GM21526 (cell line): Measurements from ENCODE around the gene ADCY10.
"Not testable (repeated sequence)": the region's sequence is repeated elsewhere in the genome, so short reads cannot be mapped to it uniquely, and the experiment has no call there.

Experiments
- ATAC-seq: cut with Tn5 transposase; IDR thresholded peaks from one replicate; pipeline ENCODE4 v1.9.1; 2021; ENCODE audit warnings: moderate library complexity; ENCODE audit not compliant: unreplicated experiment, low FRiP score

Gene ADCY10

GRCh38 chr1:167913895-167914496, at the start of gene ADCY10:
TSS of gene ADCY10 (minus strand) at chr1:167914134. CDS start at chr1:167905140, 8,994 bp downstream.
- no peak for ATAC-seq

GRCh38 chr1:167957710-167958109, 43.8 kb upstream of the ADCY10 start:
- no peak for ATAC-seq

- no peak for ATAC-seq
Measured at GRCh38 chr1:167955915-167956314, 42.0 kb upstream of the ADCY10 start.

- ATAC-seq: no peak
Measured at GRCh38 chr1:167950569-167950968, 36.6 kb upstream of the ADCY10 start.

- ATAC-seq: no peak
Measured at GRCh38 chr1:167949785-167950184, 35.9 kb upstream of the ADCY10 start.

GRCh38 chr1:167947733-167948132, 33.8 kb upstream of the ADCY10 start:
- no peak for ATAC-seq

GRCh38 chr1:167943541-167943940, 29.6 kb upstream of the ADCY10 start:
- no peak for ATAC-seq

GRCh38 chr1:167940264-167940663, 26.3 kb upstream of the ADCY10 start:
- no peak for ATAC-seq

GRCh38 chr1:167938080-167938636, 24.2 kb upstream of the ADCY10 start:
- ATAC-seq: no peak

- ATAC-seq: no peak
Measured at GRCh38 chr1:167937709-167938010, 23.7 kb upstream of the ADCY10 start.

GRCh38 chr1:167936930-167937708, 23.2 kb upstream of the ADCY10 start, which contains the start of gene MPC2:
TSS of gene MPC2 (minus strand) at chr1:167937072. CDS start at chr1:167935841, 1,231 bp downstream.
- peak; percentile 15 for ATAC-seq

- peak; percentile 77 for ATAC-seq
Measured at GRCh38 chr1:167936068-167936929, 22.4 kb upstream of the ADCY10 start, which contains the start of gene DCAF6. TSS of gene DCAF6 (plus strand) at chr1:167936683. CDS start at chr1:167936912, 229 bp downstream.

- ATAC-seq: peak; percentile 9
Measured at GRCh38 chr1:167935216-167936067, 21.5 kb upstream of the ADCY10 start.

- ATAC-seq: no peak
Measured at GRCh38 chr1:167934426-167935215, 20.7 kb upstream of the ADCY10 start.

- no peak for ATAC-seq
Measured at GRCh38 chr1:167933788-167934187, 19.9 kb upstream of the ADCY10 start.

- no peak for ATAC-seq
Measured at GRCh38 chr1:167929725-167930124, 15.8 kb upstream of the ADCY10 start.

- ATAC-seq: not testable (repeated sequence)
Measured at GRCh38 chr1:167928919-167929318, 15.0 kb upstream of the ADCY10 start.

- no peak for ATAC-seq
Measured at GRCh38 chr1:167928457-167928852, 14.5 kb upstream of the ADCY10 start.
